HepG2 (cell line): ENCODE results near the gene DDN.

Experiments used
- MAFF ChIP-seq: IDR thresholded peaks from 2 replicates; pipeline ENCODE4 v1.6.1; 2011; ENCODE audit warnings: low read depth, low read length, improper control_type of control experiment
- SP140L ChIP-seq: sonication (generic); formaldehyde crosslinking; IDR thresholded peaks from 2 replicates; pipeline ENCODE4 v1.4.0; 2020; ENCODE audit warnings: missing genetic modification reagents, borderline replicate concordance
- ZKSCAN1 ChIP-seq: fragments of 150-350 bp; IDR thresholded peaks from 2 replicates; pipeline ENCODE4 v1.6.1; 2014; ENCODE audit warnings: low read length
- TF ChIP-seq, protein P1 (sequence below): sonication (generic); formaldehyde crosslinking; IDR thresholded peaks from 2 replicates; pipeline ENCODE4 v1.5.0; 2020; ENCODE audit warnings: mild to moderate bottlenecking, missing genetic modification reagents, moderate library complexity
- TF ChIP-seq, protein P2 (sequence below): sonication (generic); formaldehyde crosslinking; IDR thresholded peaks from 2 replicates; pipeline ENCODE4 v1.4.0; 2020; ENCODE audit warnings: missing genetic modification reagents
- TF ChIP-seq, protein P3 (sequence below): IDR thresholded peaks from 2 replicates; pipeline ENCODE4 v1.4.0; 2020; ENCODE audit warnings: mild to moderate bottlenecking, missing genetic modification reagents

DNA sequence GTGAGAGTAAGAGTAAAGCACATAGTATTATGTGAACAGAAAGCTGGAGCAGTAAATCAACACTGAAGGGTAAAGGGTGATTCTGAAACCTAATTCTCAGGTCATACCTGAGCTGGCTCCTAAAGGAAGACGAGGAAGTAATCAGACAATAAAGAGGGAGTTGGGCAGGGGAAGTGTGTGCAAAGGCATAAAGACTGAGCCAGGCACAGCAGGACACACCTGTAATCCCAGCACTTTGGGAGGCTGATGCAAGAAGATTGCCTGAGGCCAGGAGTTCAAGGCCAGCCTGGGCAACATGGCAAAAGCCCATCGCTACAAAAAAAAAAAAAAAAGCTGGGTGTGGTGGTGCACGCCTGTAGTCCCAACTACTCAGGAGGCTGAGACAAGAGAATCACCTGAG lies 51.4 kb downstream of the DDN start:
- TF ChIP-seq, protein P1, sequence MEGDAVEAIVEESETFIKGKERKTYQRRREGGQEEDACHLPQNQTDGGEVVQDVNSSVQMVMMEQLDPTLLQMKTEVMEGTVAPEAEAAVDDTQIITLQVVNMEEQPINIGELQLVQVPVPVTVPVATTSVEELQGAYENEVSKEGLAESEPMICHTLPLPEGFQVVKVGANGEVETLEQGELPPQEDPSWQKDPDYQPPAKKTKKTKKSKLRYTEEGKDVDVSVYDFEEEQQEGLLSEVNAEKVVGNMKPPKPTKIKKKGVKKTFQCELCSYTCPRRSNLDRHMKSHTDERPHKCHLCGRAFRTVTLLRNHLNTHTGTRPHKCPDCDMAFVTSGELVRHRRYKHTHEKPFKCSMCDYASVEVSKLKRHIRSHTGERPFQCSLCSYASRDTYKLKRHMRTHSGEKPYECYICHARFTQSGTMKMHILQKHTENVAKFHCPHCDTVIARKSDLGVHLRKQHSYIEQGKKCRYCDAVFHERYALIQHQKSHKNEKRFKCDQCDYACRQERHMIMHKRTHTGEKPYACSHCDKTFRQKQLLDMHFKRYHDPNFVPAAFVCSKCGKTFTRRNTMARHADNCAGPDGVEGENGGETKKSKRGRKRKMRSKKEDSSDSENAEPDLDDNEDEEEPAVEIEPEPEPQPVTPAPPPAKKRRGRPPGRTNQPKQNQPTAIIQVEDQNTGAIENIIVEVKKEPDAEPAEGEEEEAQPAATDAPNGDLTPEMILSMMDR (CRISPR knock-in tag), result no peak
- TF ChIP-seq MAFF (no peak), SP140L (CRISPR knock-in tag) (no peak), ZKSCAN1 (no peak)
- TF ChIP-seq, protein P2, sequence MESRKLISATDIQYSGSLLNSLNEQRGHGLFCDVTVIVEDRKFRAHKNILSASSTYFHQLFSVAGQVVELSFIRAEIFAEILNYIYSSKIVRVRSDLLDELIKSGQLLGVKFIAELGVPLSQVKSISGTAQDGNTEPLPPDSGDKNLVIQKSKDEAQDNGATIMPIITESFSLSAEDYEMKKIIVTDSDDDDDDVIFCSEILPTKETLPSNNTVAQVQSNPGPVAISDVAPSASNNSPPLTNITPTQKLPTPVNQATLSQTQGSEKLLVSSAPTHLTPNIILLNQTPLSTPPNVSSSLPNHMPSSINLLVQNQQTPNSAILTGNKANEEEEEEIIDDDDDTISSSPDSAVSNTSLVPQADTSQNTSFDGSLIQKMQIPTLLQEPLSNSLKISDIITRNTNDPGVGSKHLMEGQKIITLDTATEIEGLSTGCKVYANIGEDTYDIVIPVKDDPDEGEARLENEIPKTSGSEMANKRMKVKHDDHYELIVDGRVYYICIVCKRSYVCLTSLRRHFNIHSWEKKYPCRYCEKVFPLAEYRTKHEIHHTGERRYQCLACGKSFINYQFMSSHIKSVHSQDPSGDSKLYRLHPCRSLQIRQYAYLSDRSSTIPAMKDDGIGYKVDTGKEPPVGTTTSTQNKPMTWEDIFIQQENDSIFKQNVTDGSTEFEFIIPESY (CRISPR knock-in tag), result no peak
- TF ChIP-seq, protein P3, sequence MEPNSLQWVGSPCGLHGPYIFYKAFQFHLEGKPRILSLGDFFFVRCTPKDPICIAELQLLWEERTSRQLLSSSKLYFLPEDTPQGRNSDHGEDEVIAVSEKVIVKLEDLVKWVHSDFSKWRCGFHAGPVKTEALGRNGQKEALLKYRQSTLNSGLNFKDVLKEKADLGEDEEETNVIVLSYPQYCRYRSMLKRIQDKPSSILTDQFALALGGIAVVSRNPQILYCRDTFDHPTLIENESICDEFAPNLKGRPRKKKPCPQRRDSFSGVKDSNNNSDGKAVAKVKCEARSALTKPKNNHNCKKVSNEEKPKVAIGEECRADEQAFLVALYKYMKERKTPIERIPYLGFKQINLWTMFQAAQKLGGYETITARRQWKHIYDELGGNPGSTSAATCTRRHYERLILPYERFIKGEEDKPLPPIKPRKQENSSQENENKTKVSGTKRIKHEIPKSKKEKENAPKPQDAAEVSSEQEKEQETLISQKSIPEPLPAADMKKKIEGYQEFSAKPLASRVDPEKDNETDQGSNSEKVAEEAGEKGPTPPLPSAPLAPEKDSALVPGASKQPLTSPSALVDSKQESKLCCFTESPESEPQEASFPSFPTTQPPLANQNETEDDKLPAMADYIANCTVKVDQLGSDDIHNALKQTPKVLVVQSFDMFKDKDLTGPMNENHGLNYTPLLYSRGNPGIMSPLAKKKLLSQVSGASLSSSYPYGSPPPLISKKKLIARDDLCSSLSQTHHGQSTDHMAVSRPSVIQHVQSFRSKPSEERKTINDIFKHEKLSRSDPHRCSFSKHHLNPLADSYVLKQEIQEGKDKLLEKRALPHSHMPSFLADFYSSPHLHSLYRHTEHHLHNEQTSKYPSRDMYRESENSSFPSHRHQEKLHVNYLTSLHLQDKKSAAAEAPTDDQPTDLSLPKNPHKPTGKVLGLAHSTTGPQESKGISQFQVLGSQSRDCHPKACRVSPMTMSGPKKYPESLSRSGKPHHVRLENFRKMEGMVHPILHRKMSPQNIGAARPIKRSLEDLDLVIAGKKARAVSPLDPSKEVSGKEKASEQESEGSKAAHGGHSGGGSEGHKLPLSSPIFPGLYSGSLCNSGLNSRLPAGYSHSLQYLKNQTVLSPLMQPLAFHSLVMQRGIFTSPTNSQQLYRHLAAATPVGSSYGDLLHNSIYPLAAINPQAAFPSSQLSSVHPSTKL (CRISPR knock-in tag), result no peak
